ENCODE data around the gene TMEM168.
A peak's percentile ranks its signal among the peaks of the same experiment; 100 is the strongest.

The TMEM168 gene

DNA sequence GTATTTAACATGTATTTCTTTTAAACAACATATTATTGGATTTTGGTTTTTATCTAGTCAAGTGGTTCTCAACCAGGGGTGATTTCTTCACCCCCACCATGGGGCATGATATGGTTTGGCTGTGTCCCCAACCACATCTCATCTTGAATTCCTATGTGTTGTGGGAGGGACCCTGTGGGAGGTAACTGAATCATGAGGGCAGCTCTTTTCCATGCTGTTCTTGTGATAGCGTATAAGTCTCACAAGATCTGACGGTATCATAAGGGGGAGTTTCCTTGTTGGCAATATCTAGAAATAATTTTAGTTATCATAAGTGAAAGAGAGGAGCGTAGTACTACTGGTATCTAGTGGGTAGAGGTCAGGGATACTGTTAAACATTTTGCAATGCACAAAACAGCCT lies 37.6 kb downstream of the TMEM168 start:
- TF ChIP-seq, protein P1, sequence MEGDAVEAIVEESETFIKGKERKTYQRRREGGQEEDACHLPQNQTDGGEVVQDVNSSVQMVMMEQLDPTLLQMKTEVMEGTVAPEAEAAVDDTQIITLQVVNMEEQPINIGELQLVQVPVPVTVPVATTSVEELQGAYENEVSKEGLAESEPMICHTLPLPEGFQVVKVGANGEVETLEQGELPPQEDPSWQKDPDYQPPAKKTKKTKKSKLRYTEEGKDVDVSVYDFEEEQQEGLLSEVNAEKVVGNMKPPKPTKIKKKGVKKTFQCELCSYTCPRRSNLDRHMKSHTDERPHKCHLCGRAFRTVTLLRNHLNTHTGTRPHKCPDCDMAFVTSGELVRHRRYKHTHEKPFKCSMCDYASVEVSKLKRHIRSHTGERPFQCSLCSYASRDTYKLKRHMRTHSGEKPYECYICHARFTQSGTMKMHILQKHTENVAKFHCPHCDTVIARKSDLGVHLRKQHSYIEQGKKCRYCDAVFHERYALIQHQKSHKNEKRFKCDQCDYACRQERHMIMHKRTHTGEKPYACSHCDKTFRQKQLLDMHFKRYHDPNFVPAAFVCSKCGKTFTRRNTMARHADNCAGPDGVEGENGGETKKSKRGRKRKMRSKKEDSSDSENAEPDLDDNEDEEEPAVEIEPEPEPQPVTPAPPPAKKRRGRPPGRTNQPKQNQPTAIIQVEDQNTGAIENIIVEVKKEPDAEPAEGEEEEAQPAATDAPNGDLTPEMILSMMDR (IDR thresholded peaks at IDR 0.05; ENCODE audit: extremely low read depth, insufficient read depth, missing control alignments), result no peak
- in situ Hi-C loops (cut with MboI; ENCODE audit: low pct_unique_long_range_greater_than_20kb, low sequenced_read_pairs, unreplicated experiment), result no loop called here
- no peak for DNase-seq (ENCODE audit: low spot score)

DNA sequence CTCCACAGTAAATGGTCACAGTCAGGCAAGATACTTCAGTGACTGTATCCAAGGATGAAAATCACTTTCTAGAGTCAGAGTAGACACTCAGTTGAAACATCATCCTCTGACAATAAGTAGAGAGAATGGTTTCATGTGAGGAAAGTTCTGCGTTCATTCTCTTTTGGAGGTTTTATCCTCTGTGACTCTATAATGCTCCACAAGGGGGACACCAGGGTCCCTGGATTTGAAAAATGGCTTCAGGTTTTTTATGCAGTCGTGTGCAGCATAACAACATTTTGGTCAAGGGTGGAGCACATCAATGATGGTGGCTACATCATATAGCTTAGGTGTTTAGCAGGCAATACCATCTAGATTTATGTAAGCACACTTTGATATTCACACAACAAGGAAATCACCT lies 40.4 kb downstream of the TMEM168 start:
- no peak for DNase-seq (ENCODE audit: low spot score)
- TF ChIP-seq, protein P1 (IDR thresholded peaks at IDR 0.05; ENCODE audit: extremely low read depth, insufficient read depth, missing control alignments), result peak; percentile 1
- in situ Hi-C loops (cut with MboI; ENCODE audit: low pct_unique_long_range_greater_than_20kb, low sequenced_read_pairs, unreplicated experiment), result no loop called here

DNA sequence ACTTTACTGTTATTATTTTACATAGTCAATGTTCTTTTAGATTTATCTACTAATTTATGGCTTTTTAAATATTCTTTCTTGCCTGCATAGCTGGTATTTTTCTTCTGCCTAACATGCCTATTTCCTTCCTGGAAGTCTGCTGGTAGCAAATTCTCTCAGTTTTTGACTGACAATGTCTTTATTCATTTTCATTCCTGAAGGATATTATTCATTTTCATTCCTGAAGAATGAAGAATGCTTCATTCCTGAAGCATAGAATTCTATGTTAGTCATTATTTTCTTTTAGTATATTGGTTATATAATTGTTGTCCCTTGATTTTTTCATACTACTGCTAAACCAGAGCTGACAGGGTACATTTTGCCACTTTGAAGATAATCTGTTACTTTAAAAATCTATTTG lies 41.8 kb downstream of the TMEM168 start:
- TF ChIP-seq, protein P1 (IDR thresholded peaks at IDR 0.05; ENCODE audit: extremely low read depth, insufficient read depth, missing control alignments), result no peak
- DNase-seq (ENCODE audit: low spot score), result no peak
- in situ Hi-C loops (cut with MboI; ENCODE audit: low pct_unique_long_range_greater_than_20kb, low sequenced_read_pairs, unreplicated experiment), result no loop called here

DNA sequence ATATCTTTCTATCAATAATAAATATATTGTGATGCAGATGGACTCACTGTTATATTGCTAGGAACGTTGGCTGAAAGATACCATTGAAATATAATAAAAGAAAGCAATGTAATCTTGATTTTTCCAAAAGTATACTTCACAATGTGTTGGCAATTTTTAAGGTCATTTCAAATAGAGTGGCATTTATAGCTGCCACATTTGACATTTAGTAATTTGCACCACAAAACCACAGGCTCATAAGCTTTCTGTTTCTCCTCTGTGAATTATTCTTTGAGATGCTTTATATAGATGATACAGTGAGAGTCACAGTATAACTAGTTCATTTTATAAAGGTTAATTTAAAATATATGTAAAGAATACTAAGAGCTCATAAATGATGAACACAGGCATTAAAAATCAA lies 44.6 kb downstream of the TMEM168 start:
- TF ChIP-seq, protein P1 (IDR thresholded peaks at IDR 0.05; ENCODE audit: extremely low read depth, insufficient read depth, missing control alignments), result no peak
- in situ Hi-C loops (cut with MboI; ENCODE audit: low pct_unique_long_range_greater_than_20kb, low sequenced_read_pairs, unreplicated experiment), result no loop called here
- no peak for DNase-seq (ENCODE audit: low spot score)

DNA sequence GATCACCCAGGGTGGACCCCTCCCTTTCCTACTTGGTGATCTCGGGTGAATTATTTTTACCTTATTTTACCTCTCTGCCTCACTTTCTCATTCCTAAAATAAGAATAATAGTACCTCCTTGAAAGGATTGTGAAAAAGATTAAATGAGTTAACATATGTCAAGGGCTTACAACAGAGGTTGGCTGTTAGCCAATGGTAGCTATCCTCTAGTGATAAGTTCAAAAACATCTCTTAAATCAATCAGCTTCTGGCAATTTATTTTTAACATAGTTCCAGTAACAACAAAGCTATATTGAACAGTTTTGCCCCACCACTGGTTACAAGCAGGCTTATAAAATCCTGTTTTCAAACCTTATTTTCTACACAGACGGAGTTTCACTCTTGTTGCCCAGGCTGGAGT lies 45.4 kb downstream of the TMEM168 start:
- TF ChIP-seq, protein P1 (IDR thresholded peaks at IDR 0.05; ENCODE audit: extremely low read depth, insufficient read depth, missing control alignments), result no peak
- DNase-seq (ENCODE audit: low spot score), result no peak
- in situ Hi-C loops (cut with MboI; ENCODE audit: low pct_unique_long_range_greater_than_20kb, low sequenced_read_pairs, unreplicated experiment), result no loop called here

DNA sequence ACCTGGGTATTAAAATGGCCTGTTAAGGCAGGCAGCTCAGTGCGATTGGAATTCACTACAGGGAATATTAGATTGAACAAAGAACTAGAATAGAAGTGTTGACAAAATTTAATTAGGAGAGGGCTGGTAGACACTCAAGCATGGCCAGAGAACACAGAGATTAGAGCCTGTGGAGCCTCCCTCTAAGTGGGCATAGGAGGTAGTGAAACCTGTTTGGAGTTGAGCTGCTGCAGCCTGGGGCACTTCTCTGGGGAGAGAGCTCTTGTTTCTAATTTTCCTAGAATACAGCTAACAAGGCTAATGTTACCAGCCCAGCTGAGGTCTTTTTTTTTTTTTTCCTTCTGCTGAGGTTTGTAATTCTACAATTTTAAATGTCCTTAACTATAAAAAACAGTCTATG lies 46.4 kb downstream of the TMEM168 start:
- in situ Hi-C loops (cut with MboI; ENCODE audit: low pct_unique_long_range_greater_than_20kb, low sequenced_read_pairs, unreplicated experiment), result no loop called here
- TF ChIP-seq, protein P1 (IDR thresholded peaks at IDR 0.05; ENCODE audit: extremely low read depth, insufficient read depth, missing control alignments), result no peak
- DNase-seq (ENCODE audit: low spot score), result no peak

DNA sequence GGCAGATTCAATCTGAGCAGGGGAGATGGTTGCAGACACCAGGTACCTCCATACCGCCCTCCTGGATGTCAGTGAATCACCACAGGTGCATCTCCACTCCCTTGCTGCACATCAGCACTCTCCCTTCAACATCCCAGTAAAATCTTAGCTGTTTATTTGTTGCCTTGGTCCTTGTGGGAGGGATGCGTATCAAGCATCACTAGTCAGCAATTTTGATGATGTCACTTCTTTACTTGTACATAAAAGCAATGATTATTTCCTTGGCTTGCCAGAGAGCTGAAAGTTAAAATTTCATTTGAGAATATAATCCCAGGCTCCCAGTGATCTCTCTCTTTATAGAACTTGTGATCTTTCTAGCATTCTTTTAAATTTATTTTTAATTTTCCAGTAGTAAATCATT lies 49.5 kb downstream of the TMEM168 start:
- no peak for DNase-seq (ENCODE audit: low spot score)
- in situ Hi-C loops (cut with MboI; ENCODE audit: low pct_unique_long_range_greater_than_20kb, low sequenced_read_pairs, unreplicated experiment), result no loop called here
- TF ChIP-seq, protein P1 (IDR thresholded peaks at IDR 0.05; ENCODE audit: extremely low read depth, insufficient read depth, missing control alignments), result no peak
